Heart left ventricle (tissue), 13 donors: ENCODE results near the gene PTPRM.

Experiments
- CTCF ChIP-seq, 12 donors: fragments of 200-600 bp; sonication (generic) in 4 of 12; IDR thresholded peaks; one replicate each; pipeline versions ENCODE4 v1.5.0 to v1.8.0; 2018 to 2022; ENCODE audit warnings: antibody characterized with exemption in 12 of 12, mild to moderate bottlenecking in 5 of 12
- POLR2A ChIP-seq, 2 donors: fragments of 450-650 bp; IDR thresholded peaks; one replicate each; pipeline ENCODE4 v1.6.1; 2017; ENCODE audit warnings: antibody characterized with exemption in 2 of 2, mild to moderate bottlenecking in 2 of 2, moderate library complexity in 2 of 2
- donor health status: ischemic (EF 13 %, LVEDD 7.1; RV severe dilation, severe dysfunction).
- donor health status: DM: no; HTN: yes; CAD: no.
- donor health status: DM: no; HTN: no; CAD: no.
- donor health status: ischemic (EF 25% LVEDD 6.9; RV normal size, moderate dysfunction).
- donor health status: ischemic (EF 25% LVEDD 5.7; RV mildly dilated, moderate dysfunction).
- donor health status: ischemic (EF 35%, LVEDD 5.7; RV mildly dilated, moderate dysfunction).
- donor health status: nonischemic (EF 11% LVEDD 7.7; RV severe dilation, severe dysfunction).
- donor health status: DM: yes; HTN: yes; CAD: no.
- donor health status: PGD.
- donor health status: ischemic (EF 29% LVEDD 5.4; RV normal size, mild dysfunction).
- donor health status: nonischemic (EF 23%, LVEDD 6.1; RV moderate dilation, normal function).

GRCh38 chr18:7541835-7542234 is 25.3 kb upstream of the PTPRM start:
- TF ChIP-seq POLR2A (IDR thresholded peaks at IDR 0.05) (no peak), CTCF (IDR thresholded peaks at IDR 0.05) (no peak)
